Activated CD4-positive, alpha-beta T cell treated with anti-CD3 and anti-CD28 coated beads, Interleukin-2, amount 10 ng/mL, durations not matched to agents 7 days and 5 days (primary cell): Measurements from ENCODE around the gene DHX58. TPM values are rescaled to one million over a fixed set of nuclear protein-coding genes. Genes with fewer than 3 reads are reported as not detected.

ENCODE experiments used
- CTCF ChIA-PET: fragments of 350-600 bp; sonication (Branson Sonifier 250); formaldehyde crosslinking; loops from one replicate; lab custom pipeline; 2021; ENCODE audit warnings: antibody characterized with exemption; lab: Charles Lee
- POLR2A ChIA-PET: fragments of 350-600 bp; sonication (Branson Sonifier 250); formaldehyde crosslinking; loops from one replicate; lab custom pipeline; 2021; ENCODE audit warnings: antibody characterized with exemption; lab: Charles Lee
- DNase-seq: peaks from one replicate; pipeline ENCODE4 v3.0.0-alpha.2; 2020
- H3K27ac Mint-ChIP-seq: one replicate; pipeline ENCODE4 v1.8.0; 2021; ENCODE audit warnings: mild to moderate bottlenecking, moderate library complexity, mixed read lengths
- H3K27me3 Mint-ChIP-seq: one replicate; pipeline ENCODE4 v1.8.0; 2021; ENCODE audit warnings: mixed read lengths
- H3K36me3 Mint-ChIP-seq: one replicate; pipeline ENCODE4 v1.8.0; 2021; ENCODE audit warnings: low read depth, mixed read lengths
- H3K4me1 Mint-ChIP-seq: one replicate; pipeline ENCODE4 v1.8.0; 2021; ENCODE audit warnings: mixed read lengths
- H3K4me3 Mint-ChIP-seq: one replicate; pipeline ENCODE4 v1.8.0; 2021; ENCODE audit warnings: mild to moderate bottlenecking, moderate library complexity, mixed read lengths
- H3K9me3 Mint-ChIP-seq: one replicate; pipeline ENCODE4 v1.8.0; 2021; ENCODE audit warnings: mixed read lengths
- total RNA-seq, 2 experiments: library from RNA; stranded (reverse); gene quantifications; one replicate each; pipeline ENCODE4 v1.2.3, GENCODE V29; 2021

DHX58 gene
- total RNA-seq, 2 experiments from 2014 or later = 52.4 to 54.3 TPM

DNA sequence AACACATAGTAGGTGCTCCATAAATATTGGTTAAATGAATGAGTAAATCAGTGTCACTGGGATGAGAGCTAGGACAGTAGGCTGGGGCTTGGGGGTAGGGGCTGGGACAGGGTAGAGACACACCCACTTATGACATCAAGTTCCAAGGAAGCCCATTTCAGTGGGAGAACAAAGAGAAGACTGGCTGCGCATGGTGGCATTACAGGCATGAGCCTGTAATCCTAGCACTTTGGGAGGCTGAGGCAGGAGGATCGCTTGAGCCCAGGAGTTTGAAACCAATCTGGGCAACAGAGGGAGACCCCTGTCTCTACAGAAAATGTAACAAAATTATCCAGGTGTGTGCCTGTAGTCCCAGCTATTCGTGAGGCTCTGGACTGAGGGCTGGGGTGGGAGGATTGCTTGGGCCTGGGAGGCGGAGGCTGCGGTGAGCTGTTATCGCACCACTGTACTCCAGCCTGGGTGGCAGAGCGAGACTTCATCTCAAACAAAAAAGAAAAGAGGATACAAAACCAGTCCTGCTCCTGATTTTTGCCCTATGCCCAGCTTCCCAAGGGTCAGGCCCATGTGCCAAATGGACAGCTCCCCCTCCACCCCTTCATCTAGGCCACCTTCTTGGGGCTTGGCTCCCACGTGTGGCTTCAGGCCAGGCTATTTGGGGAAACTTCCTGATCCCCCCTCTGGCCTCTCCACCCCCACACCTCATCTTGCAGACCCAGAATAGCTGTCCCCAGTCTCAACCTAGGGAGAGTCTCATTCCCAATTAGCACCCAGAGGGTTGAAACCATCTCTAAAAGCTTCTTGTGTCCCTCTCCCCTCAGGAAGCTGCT, 21.3 kb downstream of the DHX58 start:
- POLR2A ChIA-PET = no interaction called here
- Mint-ChIP-seq H3K4me1 (no peaks in the 10 kb centered on the region), H3K27ac (no peak overlapping the region), H3K9me3 (no peaks in the 10 kb centered on the region), H3K27me3 (peaks cover 19% of the 10 kb centered on the region), H3K4me3 (no peak overlapping the region), H3K36me3 (no peaks in the 10 kb centered on the region)
- CTCF ChIA-PET = interaction anchor here (1.1 to 1.9 kb wide), 8 partner anchors 10 to 57 kb away, joined by 3 to 8 read pairs (median 4); no protein-coding TSS in a partner anchor
- no peak for DNase-seq

DNA sequence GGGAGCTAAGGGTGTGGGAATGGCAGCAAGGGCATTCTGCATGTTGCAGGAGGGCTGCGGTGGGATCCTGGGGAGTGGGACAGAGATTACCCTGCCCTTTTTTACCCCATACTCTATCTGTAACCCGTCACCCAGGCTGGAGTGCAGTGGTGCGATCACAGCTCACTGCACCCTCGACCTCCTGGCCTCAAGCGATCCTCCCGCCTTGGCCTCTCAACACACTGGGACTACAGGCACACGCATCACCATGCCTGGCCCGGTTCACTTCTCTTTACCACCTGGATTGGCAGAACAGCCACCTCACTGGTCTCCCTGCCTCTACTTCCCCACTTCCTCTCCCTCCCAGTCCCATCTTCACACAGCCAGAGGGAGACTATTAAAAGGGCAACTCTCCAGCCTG, 23.8 kb downstream of the DHX58 start:
- POLR2A ChIA-PET = no interaction called here
- CTCF ChIA-PET = interaction anchor here (0.7 to 1.1 kb wide), 3 partner anchors 8 to 25 kb away, joined by 3 read pairs; no protein-coding TSS in a partner anchor
- no peaks in the 10 kb centered on the region for H3K4me1 Mint-ChIP-seq
- DNase-seq = no peak
- no peaks in the 10 kb centered on the region for H3K9me3 Mint-ChIP-seq
- no peak overlapping the region for H3K4me3 Mint-ChIP-seq
- no peak overlapping the region for H3K27ac Mint-ChIP-seq
- no peaks in the 10 kb centered on the region for H3K36me3 Mint-ChIP-seq
- peaks cover 11% of the 10 kb centered on the region for H3K27me3 Mint-ChIP-seq

DNA sequence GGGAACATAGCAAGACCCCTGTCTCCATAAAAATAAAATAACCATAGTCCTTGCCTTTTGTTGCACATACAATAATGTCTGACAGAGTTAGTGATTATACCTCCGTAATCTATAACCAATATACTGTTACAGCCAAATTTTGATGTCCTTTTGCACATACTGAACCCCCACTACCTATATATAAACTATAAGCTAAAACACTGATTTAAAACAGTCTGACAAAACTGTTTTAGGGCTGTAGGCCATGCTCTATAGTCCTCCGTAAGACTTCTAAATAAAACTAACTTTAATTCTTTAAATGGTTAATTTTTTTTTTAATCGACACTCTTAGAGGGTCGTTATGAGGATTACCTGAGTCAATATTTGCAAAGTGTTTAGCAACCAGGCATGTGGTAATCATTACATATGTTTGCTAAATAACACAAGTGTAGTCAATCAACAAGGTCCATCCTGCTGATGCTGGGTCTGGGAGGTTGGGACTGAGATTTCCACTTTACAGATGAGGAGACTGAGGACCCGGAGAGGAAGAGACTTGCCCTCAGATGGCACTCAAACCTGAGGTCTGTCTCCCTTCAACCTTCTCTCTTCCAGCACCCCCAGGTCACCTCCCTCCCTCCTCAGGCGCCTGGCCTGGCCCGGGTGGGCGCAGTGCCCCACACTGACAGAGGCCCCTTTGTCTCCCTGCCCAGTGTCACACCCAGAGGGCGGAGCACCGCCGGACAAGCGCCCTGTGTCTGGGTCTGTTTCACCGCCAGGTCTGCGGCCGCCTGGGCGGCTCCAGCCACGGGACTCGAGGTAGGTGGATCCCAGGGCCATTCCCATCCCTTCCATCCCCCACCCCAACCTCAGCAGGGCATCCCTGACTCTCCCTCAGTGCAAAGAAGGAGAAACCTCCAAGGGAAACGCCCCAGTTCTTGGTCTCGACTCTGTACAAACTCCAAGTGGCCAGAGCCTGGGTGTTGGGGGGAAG, 24.5 kb downstream of the DHX58 start:
- ChIA-PET POLR2A (no interaction called here), CTCF (interaction anchor here (0.7 to 1.1 kb wide), 3 partner anchors 8 to 25 kb away, joined by 3 read pairs; no protein-coding TSS in a partner anchor)
- no peak for DNase-seq
- Mint-ChIP-seq H3K4me3 (no peak overlapping the region), H3K36me3 (no peaks in the 10 kb centered on the region), H3K27ac (no peak overlapping the region), H3K9me3 (no peaks in the 10 kb centered on the region), H3K4me1 (no peaks in the 10 kb centered on the region), H3K27me3 (peaks cover 11% of the 10 kb centered on the region)

- Mint-ChIP-seq H3K27ac (no peak overlapping the region), H3K36me3 (no peaks in the 10 kb centered on the region), H3K9me3 (no peaks in the 10 kb centered on the region), H3K27me3 (peaks cover 11% of the 10 kb centered on the region), H3K4me3 (no peak overlapping the region), H3K4me1 (no peaks in the 10 kb centered on the region)
- ChIA-PET CTCF (no interaction called here), POLR2A (no interaction called here)
- no peak for DNase-seq
Measured at GRCh38 chr17:42087042-42087701, 25.3 kb downstream of the DHX58 start.

DNA sequence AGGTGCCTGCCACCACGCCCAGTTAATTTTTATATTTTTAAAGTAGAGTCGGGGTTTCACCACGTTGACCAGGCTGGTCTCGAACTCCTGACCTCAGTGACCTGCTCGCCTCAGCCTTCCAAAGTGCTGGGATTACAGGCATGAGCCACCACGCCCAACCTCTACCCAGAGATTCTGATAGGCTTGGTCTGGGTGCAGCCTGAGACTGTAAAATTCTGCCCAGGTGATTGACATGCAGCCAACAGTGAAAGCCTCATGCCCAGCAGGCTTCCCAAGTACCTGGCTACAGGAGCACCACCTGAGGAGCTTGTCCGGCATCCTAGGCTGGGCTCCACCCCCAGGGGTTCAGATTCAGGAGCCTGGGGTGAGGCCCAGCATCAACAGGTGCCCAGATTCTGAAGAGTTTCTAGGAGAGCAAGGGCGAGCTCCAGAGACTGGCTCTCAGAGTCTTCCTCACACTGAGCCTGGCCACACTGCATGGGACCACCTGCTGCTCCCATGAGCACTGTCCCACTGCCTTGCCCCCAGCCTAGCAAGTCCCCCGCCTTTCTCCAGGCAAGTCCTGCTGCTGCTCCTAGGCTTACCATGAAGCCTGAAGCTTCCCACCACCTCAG, 30.9 kb downstream of the DHX58 start:
- CTCF ChIA-PET = interaction anchor here (0.8 kb wide), 1 partner anchor 26 kb away, joined by 3 read pairs; no protein-coding TSS in a partner anchor

GRCh38 chr17:42079541-42079940, 33.0 kb downstream of the DHX58 start:
- no peak for DNase-seq
- no peak overlapping the region for H3K4me3 Mint-ChIP-seq
- H3K27ac Mint-ChIP-seq = no peak overlapping the region
- CTCF ChIA-PET = interaction anchor here (0.6 to 1.1 kb wide), 7 partner anchors 9 to 224 kb away, joined by 3 to 4 read pairs (median 4); no protein-coding TSS in a partner anchor
- peaks cover 3% of the 10 kb centered on the region for H3K27me3 Mint-ChIP-seq
- H3K9me3 Mint-ChIP-seq = no peaks in the 10 kb centered on the region
- no peaks in the 10 kb centered on the region for H3K4me1 Mint-ChIP-seq
- no peaks in the 10 kb centered on the region for H3K36me3 Mint-ChIP-seq
- POLR2A ChIA-PET = no interaction called here

More for the DNA sequence above, 30.9 kb downstream of the DHX58 start:
- H3K4me3 Mint-ChIP-seq = no peak overlapping the region
- no peak for DNase-seq
- POLR2A ChIA-PET = no interaction called here
- H3K4me1 Mint-ChIP-seq = no peaks in the 10 kb centered on the region
- H3K27ac Mint-ChIP-seq = no peak overlapping the region
- peaks cover 3% of the 10 kb centered on the region for H3K27me3 Mint-ChIP-seq
- H3K9me3 Mint-ChIP-seq = no peaks in the 10 kb centered on the region
- no peaks in the 10 kb centered on the region for H3K36me3 Mint-ChIP-seq

GRCh38 chr17:42078396-42079043, 34.0 kb downstream of the DHX58 start:
- DNase-seq = no peak
- Mint-ChIP-seq H3K9me3 (no peaks in the 10 kb centered on the region), H3K4me3 (no peak overlapping the region), H3K27ac (no peak overlapping the region), H3K36me3 (no peaks in the 10 kb centered on the region), H3K4me1 (peaks cover 2% of the 10 kb centered on the region), H3K27me3 (peaks cover 7% of the 10 kb centered on the region)
- ChIA-PET CTCF (interaction anchor here (0.7 kb wide), 1 partner anchor 111 kb away, joined by 3 read pairs; no protein-coding TSS in a partner anchor), POLR2A (no interaction called here)

- no peak overlapping the region for H3K4me3 Mint-ChIP-seq
- no peak for DNase-seq
- no peaks in the 10 kb centered on the region for H3K36me3 Mint-ChIP-seq
- peaks cover 11% of the 10 kb centered on the region for H3K27me3 Mint-ChIP-seq
- CTCF ChIA-PET = no interaction called here
- peaks cover 4% of the 10 kb centered on the region for H3K4me1 Mint-ChIP-seq
- H3K9me3 Mint-ChIP-seq = no peaks in the 10 kb centered on the region
- H3K27ac Mint-ChIP-seq = no peak overlapping the region
- POLR2A ChIA-PET = no interaction called here
Measured at GRCh38 chr17:42077755-42078154, 34.8 kb downstream of the DHX58 start.

DNA sequence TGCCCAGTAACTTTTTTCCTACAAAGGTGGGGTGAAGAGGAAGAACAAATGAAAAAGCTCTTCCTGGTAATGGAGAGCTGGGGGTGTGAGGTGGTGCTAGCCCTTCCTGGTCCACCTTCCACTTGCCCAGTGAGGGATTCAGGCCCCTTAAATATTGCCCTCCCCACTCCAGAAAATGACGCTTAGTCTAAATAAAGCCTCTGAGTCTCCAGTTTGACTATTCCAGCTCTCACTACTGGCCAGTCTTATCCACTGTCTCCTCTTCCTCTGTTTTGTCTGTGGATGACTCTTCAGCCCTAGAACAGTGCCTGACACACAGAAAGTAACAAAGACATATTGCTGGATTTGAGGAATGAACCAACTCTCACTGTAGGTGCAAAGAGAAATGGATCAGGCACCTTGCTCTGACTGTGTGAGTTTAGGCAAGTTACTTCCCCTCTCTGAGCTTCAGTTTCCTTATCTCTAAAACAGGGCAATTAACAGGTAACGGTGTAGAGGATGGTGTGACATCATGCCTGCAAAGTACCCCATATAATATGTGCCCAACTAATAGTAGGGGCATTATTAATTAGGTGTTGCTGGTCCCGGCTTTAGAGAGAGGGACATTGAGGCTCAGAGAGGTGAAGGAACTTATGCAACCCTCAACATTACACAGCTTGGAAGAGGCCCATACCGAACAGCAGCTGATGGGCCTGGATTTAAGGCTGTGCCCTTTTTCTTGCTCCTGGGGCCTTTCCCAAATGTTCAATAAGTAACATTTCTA, 35.5 kb downstream of the DHX58 start:
- H3K4me3 Mint-ChIP-seq = no peak overlapping the region
- ChIA-PET POLR2A (interaction anchor here (1.1 kb wide), 1 partner anchor 26 kb away, joined by 4 read pairs; no protein-coding TSS in a partner anchor), CTCF (interaction anchor here (1.0 to 1.4 kb wide), 2 partner anchors 9 to 11 kb away, joined by 3 to 6 read pairs; no protein-coding TSS in a partner anchor)
- H3K27ac Mint-ChIP-seq = no peak overlapping the region
- DNase-seq = no peak
- H3K4me1 Mint-ChIP-seq = peaks cover 7% of the 10 kb centered on the region
- H3K27me3 Mint-ChIP-seq = peaks cover 14% of the 10 kb centered on the region
- no peaks in the 10 kb centered on the region for H3K36me3 Mint-ChIP-seq
- H3K9me3 Mint-ChIP-seq = no peaks in the 10 kb centered on the region

DNA sequence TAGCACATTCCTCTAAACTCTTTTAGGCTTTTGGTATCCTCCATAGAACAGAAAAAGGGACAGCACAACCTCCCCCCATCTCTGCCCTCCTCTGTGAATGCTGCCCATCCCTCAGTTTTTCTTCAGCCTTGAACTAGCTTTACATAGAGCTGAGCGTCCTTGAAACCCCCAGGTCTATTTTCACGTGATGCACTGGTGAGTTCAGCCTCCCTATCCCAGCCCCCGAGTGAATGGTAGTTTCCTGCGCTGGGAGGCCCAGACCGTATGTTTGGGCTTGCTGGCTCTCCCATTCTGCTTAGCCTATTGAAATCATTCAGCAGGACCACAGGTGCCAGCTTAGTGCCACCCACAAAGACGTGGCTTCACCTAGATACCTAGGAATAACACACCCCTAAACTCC, 36.7 kb downstream of the DHX58 start:
- Mint-ChIP-seq H3K27ac (no peak overlapping the region), H3K27me3 (peaks cover 23% of the 10 kb centered on the region), H3K9me3 (no peaks in the 10 kb centered on the region), H3K4me3 (no peak overlapping the region), H3K36me3 (no peaks in the 10 kb centered on the region), H3K4me1 (peaks cover 14% of the 10 kb centered on the region)
- DNase-seq = no peak
- CTCF ChIA-PET = interaction anchor here (0.6 to 0.9 kb wide), 3 partner anchors 16 to 403 kb away, joined by 3 read pairs; no protein-coding TSS in a partner anchor
- POLR2A ChIA-PET = interaction anchor here (1.1 kb wide), 1 partner anchor 27 kb away, joined by 4 read pairs; no protein-coding TSS in a partner anchor
